HAP-1 (cell line): ENCODE results near the gene SMARCA2.

Experiments used
- DNase-seq, 2 experiments: peaks; one replicate each; pipeline ENCODE4 v3.0.0-alpha.2; 2016 to 2020; ENCODE audit warnings: low spot score in 2 of 2
- H3K27me3 ChIP-seq: fragments of 250-450 bp; sonication (Bioruptor Pico); 2 replicates; pipeline ENCODE4 v1.5.1; 2020; ENCODE audit warnings: low read depth, mild to moderate bottlenecking, moderate library complexity
- H3K36me3 ChIP-seq: fragments of 250-450 bp; sonication (Bioruptor Pico); replicated peaks from 2 replicates; pipeline ENCODE4 v1.5.1; 2020; ENCODE audit warnings: mild to moderate bottlenecking
- H3K4me1 ChIP-seq: fragments of 250-450 bp; sonication (Bioruptor Pico); 2 replicates; pipeline ENCODE4 v1.5.1; 2020; ENCODE audit warnings: mild to moderate bottlenecking
- H3K4me3 ChIP-seq: fragments of 250-450 bp; sonication (Bioruptor Pico); 2 replicates; pipeline ENCODE4 v1.5.1; 2020; ENCODE audit warnings: mild to moderate bottlenecking, moderate library complexity
- H3K9me3 ChIP-seq: fragments of 250-450 bp; sonication (Bioruptor Pico); 2 replicates; pipeline ENCODE4 v1.5.1; 2020; ENCODE audit warnings: mild to moderate bottlenecking, moderate library complexity
- in situ Hi-C: fragments of 300-500 bp; cut with MboI; formaldehyde crosslinking; loops from 3 replicates; pipeline ENCODE4 v1.14.3; 2020; ENCODE audit warnings: low sequenced_read_pairs, inconsistent platforms, mixed read lengths

The SMARCA2 gene

DNA sequence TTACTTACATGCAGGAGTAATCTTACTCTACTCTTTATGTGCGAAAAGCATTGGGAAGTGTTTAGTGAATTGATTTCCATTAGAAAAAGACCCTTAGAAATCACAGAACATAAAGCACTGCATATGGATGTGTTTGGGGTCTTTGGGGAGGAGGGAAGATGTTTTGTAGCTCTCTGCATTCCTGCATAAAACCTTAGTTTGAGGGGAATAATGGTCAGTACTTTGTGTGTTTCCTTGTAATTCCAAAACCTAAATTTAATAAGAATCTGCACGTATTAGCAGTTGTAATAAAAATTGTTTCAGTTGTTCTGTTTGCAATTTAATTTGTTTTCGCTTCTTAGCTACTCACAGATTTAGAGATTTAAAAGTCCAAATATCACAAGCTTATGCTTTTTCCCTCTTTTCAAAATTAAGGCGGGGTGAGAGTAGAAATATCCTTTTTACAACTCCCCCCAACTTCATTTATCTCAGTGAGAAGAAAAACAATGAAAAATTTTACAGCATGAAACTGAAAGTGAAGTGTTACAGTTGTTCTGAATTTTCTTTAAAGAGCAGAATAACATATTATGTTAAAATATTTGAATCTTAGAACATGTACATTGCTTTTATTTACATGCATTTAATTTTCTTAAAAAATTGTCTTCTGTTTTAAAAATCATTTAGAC, 143.8 kb downstream of the SMARCA2 start:
- Histone ChIP-seq H3K9me3 (no peaks in the 10 kb centered on the region), H3K4me3 (peak overlapping the region; percentile 22), H3K27me3 (no peaks in the 10 kb centered on the region), H3K4me1 (peaks cover 38% of the 10 kb centered on the region), H3K36me3 (0 out of 2 replicates have a peak, but pooled peaks cover 2% of the 10 kb centered on the region)
- peak; percentile 18 to 92 for DNase-seq
- in situ Hi-C loops: no loop called here

DNA sequence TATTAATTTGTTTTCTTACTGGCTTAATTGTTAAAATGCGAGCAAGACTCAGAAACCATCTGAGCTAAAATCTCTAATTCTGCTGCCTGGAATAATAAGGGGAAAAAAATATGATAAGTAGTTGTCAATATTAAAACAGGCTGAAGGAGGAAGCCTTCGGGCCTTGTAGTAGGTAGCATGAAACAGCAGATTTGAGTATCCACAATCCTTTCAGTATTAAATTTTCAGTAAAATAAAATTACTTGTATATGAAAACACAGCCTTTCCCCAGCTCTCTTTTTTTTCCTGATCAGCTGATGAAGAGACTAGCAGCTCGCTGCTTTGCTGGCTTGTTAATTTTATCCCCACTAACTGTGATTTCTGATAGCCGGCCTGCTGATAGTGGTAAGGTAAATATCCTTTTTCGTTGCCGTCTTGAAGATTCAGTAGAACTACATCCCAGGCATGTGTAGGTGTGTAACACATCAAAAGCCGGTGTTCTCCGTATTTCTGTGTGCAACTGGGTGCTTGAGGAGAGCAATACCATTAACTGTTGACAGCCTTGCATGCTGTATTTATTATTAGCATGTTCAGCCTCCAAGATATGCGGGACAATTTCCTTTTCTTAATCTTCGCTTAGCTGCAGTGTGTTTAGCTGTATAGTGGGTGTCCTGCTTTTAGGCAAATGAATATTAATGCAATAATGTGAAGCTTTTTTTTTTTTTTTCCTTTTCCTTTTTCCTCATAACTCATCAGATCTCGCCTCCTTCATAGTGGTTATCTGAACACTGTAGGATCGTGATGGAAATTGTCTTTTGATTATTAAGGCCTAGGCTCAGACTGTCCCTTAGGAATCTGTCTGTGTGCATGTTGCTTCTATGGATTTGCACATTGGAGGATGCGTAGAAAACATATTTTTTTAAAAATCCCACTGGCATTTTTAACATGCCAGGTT, 144.6 kb downstream of the SMARCA2 start:
- Histone ChIP-seq H3K4me1 (peaks cover 38% of the 10 kb centered on the region), H3K4me3 (peak overlapping the region; percentile 22), H3K9me3 (no peaks in the 10 kb centered on the region), H3K36me3 (0 out of 2 replicates have a peak, but pooled peaks cover 2% of the 10 kb centered on the region), H3K27me3 (no peaks in the 10 kb centered on the region)
- DNase-seq: peak in 1 of 2 experiments; percentile 19
- in situ Hi-C loops: no loop called here

- Histone ChIP-seq H3K9me3 (no peaks in the 10 kb centered on the region), H3K27me3 (no peaks in the 10 kb centered on the region), H3K4me3 (no peak overlapping the region), H3K36me3 (0 out of 2 replicates have a peak, but pooled peaks cover 2% of the 10 kb centered on the region), H3K4me1 (peaks cover 37% of the 10 kb centered on the region)
- in situ Hi-C loops: no loop called here
- DNase-seq: no peak
Measured at GRCh38 chr9:2161661-2162060, 146.5 kb downstream of the SMARCA2 start.

- Histone ChIP-seq H3K36me3 (0 out of 2 replicates have a peak, but pooled peaks cover 2% of the 10 kb centered on the region), H3K4me1 (peaks cover 24% of the 10 kb centered on the region), H3K27me3 (no peaks in the 10 kb centered on the region), H3K9me3 (no peaks in the 10 kb centered on the region), H3K4me3 (no peak overlapping the region)
- no peak for DNase-seq
- in situ Hi-C loops: no loop called here
Measured at GRCh38 chr9:2163231-2163885, 148.2 kb downstream of the SMARCA2 start.

- H3K4me1 ChIP-seq: peaks cover 21% of the 10 kb centered on the region
- H3K36me3 ChIP-seq: 0 out of 2 replicates have a peak, but pooled peaks cover 2% of the 10 kb centered on the region
- in situ Hi-C loops: no loop called here
- H3K27me3 ChIP-seq: no peaks in the 10 kb centered on the region
- no peak overlapping the region for H3K4me3 ChIP-seq
- no peaks in the 10 kb centered on the region for H3K9me3 ChIP-seq
- no peak for DNase-seq
Measured at GRCh38 chr9:2164268-2164667, 149.1 kb downstream of the SMARCA2 start.

GRCh38 chr9:2166203-2166602, 151.1 kb downstream of the SMARCA2 start:
- in situ Hi-C loops: no loop called here
- Histone ChIP-seq H3K4me1 (peaks cover 1% of the 10 kb centered on the region), H3K4me3 (no peak overlapping the region), H3K27me3 (no peaks in the 10 kb centered on the region), H3K36me3 (0 out of 2 replicates have a peak, but pooled peaks cover 2% of the 10 kb centered on the region), H3K9me3 (no peaks in the 10 kb centered on the region)
- DNase-seq: no peak

DNA sequence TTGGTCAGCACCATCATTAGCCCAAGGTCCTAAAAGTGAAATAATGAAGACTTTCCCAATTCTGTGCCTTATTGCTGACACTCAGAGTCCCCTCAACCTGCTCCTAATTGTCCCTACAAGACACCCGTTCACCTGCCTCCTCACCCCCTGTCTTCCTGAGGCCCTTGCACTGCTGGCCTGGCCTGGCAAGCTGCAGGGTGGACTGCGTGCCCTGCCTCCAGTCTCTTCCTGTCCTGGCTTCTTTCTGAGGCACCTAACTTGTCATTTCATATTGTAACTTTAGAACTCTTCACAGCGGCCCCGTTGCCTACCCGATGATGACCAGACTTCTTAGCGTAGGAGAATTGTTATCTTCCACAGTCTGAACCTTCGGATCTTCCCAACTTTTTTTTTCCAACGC, 153.9 kb downstream of the SMARCA2 start:
- no peaks in the 10 kb centered on the region for H3K27me3 ChIP-seq
- H3K4me3 ChIP-seq: no peak overlapping the region
- H3K9me3 ChIP-seq: no peaks in the 10 kb centered on the region
- no peaks in the 10 kb centered on the region for H3K36me3 ChIP-seq
- no peak for DNase-seq
- H3K4me1 ChIP-seq: no peaks in the 10 kb centered on the region
- in situ Hi-C loops: no loop called here

GRCh38 chr9:2170722-2171121, 155.6 kb downstream of the SMARCA2 start:
- H3K27me3 ChIP-seq: no peaks in the 10 kb centered on the region
- no peaks in the 10 kb centered on the region for H3K9me3 ChIP-seq
- in situ Hi-C loops: no loop called here
- no peaks in the 10 kb centered on the region for H3K36me3 ChIP-seq
- H3K4me3 ChIP-seq: no peak overlapping the region
- H3K4me1 ChIP-seq: no peaks in the 10 kb centered on the region
- no peak for DNase-seq

- in situ Hi-C loops: no loop called here
- Histone ChIP-seq H3K27me3 (no peaks in the 10 kb centered on the region), H3K4me1 (peaks cover 3% of the 10 kb centered on the region), H3K9me3 (no peaks in the 10 kb centered on the region), H3K36me3 (no peaks in the 10 kb centered on the region), H3K4me3 (no peak overlapping the region)
- no peak for DNase-seq
Measured at GRCh38 chr9:2173170-2173569, 158.0 kb downstream of the SMARCA2 start.

GRCh38 chr9:2173861-2174260, 158.7 kb downstream of the SMARCA2 start:
- peaks cover 10% of the 10 kb centered on the region for H3K4me1 ChIP-seq
- no peak for DNase-seq
- H3K4me3 ChIP-seq: no peak overlapping the region
- no peaks in the 10 kb centered on the region for H3K27me3 ChIP-seq
- in situ Hi-C loops: no loop called here
- H3K9me3 ChIP-seq: no peaks in the 10 kb centered on the region
- H3K36me3 ChIP-seq: no peaks in the 10 kb centered on the region

DNA sequence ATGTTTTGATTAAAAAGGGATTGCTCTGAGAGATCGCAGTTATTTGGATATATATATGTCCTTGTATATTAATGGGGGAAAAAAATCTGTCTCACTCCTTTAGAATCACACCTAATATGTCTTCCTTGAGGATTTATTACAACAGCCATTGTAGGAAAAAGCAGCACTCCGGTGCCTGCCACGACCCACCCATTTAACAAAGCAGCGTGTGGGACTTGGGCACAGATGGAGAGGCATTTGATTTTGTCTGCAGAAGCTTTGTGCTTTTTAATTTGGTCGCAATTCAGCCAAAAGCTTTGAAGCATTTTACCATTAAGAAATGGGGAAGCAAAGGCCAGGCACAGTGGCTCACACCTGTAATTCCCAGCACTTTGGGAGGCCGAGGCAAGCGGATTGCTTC, 159.2 kb downstream of the SMARCA2 start:
- peaks cover 15% of the 10 kb centered on the region for H3K4me1 ChIP-seq
- H3K36me3 ChIP-seq: no peaks in the 10 kb centered on the region
- no peak for DNase-seq
- H3K9me3 ChIP-seq: no peaks in the 10 kb centered on the region
- no peak overlapping the region for H3K4me3 ChIP-seq
- in situ Hi-C loops: no loop called here
- no peaks in the 10 kb centered on the region for H3K27me3 ChIP-seq

- in situ Hi-C loops: no loop called here
- no peaks in the 10 kb centered on the region for H3K36me3 ChIP-seq
Measured at GRCh38 chr9:2174911-2175310, 159.8 kb downstream of the SMARCA2 start.

GRCh38 chr9:2177121-2177520, 162.0 kb downstream of the SMARCA2 start:
- no peaks in the 10 kb centered on the region for H3K36me3 ChIP-seq
- no peak for DNase-seq
- H3K4me1 ChIP-seq: peaks cover 41% of the 10 kb centered on the region
- in situ Hi-C loops: no loop called here
- H3K4me3 ChIP-seq: no peak overlapping the region
- no peaks in the 10 kb centered on the region for H3K9me3 ChIP-seq
- H3K27me3 ChIP-seq: no peaks in the 10 kb centered on the region

More at GRCh38 chr9:2174911-2175310, 159.8 kb downstream of the SMARCA2 start:
- Histone ChIP-seq H3K27me3 (no peaks in the 10 kb centered on the region), H3K4me1 (peaks cover 21% of the 10 kb centered on the region), H3K9me3 (no peaks in the 10 kb centered on the region), H3K4me3 (no peak overlapping the region)
- no peak for DNase-seq
